Caco-2 (cell line): ENCODE data around the gene LRP1B. TPM values are rescaled to one million over a fixed set of nuclear protein-coding genes. Genes with fewer than 3 reads are reported as not detected.

Experiments
- BruUV-seq: library from RNA; stranded (reverse); fragments of 400-500 nt; replicated peaks from 2 replicates; lab custom pipeline; 2021; lab: Mats Ljungman, UMichigan
- CTCF ChIA-PET: fragments of 300-600 bp; sonication (Branson Sonifier 250); formaldehyde crosslinking; loops from one replicate; lab custom pipeline; 2022; ENCODE audit warnings: antibody characterized with exemption; lab: Charles Lee
- POLR2A ChIA-PET: fragments of 300-600 bp; sonication (Branson Sonifier 250); formaldehyde crosslinking; loops from one replicate; lab custom pipeline; 2022; ENCODE audit warnings: antibody characterized with exemption; lab: Charles Lee
- DNase-seq, 2 experiments: peaks; one replicate each; pipeline versions ENCODE4 v3.0.0 to v3.0.0-alpha.2; 2020 to 2022
- H3K27me3 ChIP-seq: replicated peaks from 2 replicates; pipeline ENCODE4 v1.6.0; 2011; ENCODE audit warnings: low read length; ENCODE audit not compliant: control insufficient read depth, insufficient read depth
- H3K36me3 ChIP-seq: 2 replicates; pipeline ENCODE4 v1.5.1; 2011; ENCODE audit warnings: low read length; ENCODE audit not compliant: control insufficient read depth, insufficient read depth
- H3K4me1 ChIP-seq: fragments of 250-450 bp; sonication (Bioruptor Pico); 2 replicates; pipeline ENCODE4 v1.5.1; 2020; ENCODE audit warnings: mild to moderate bottlenecking
- H3K4me3 ChIP-seq: 2 replicates; pipeline ENCODE4 v1.5.1; 2011; ENCODE audit warnings: low read depth, mild to moderate bottlenecking, control low read depth, low read length
- H3K9me3 ChIP-seq: fragments of 250-450 bp; sonication (Bioruptor Pico); 2 replicates; pipeline ENCODE4 v1.5.1; 2020; ENCODE audit warnings: mild to moderate bottlenecking, moderate library complexity
- H3K27ac Mint-ChIP-seq: one replicate; pipeline ENCODE4 v1.8.0; 2022; ENCODE audit warnings: mixed read lengths; ENCODE audit not compliant: unreplicated experiment
- H3K27me3 Mint-ChIP-seq: one replicate; pipeline ENCODE4 v1.8.0; 2022; ENCODE audit warnings: mixed read lengths; ENCODE audit not compliant: insufficient read depth, unreplicated experiment
- H3K36me3 Mint-ChIP-seq: one replicate; pipeline ENCODE4 v1.8.0; 2022; ENCODE audit warnings: mild to moderate bottlenecking, mixed read lengths; ENCODE audit not compliant: insufficient read depth, unreplicated experiment
- H3K4me1 Mint-ChIP-seq: one replicate; pipeline ENCODE4 v1.8.0; 2022; ENCODE audit warnings: low read depth, mixed read lengths; ENCODE audit not compliant: unreplicated experiment
- H3K4me3 Mint-ChIP-seq: one replicate; pipeline ENCODE4 v1.8.0; 2022; ENCODE audit warnings: mild to moderate bottlenecking, moderate library complexity, mixed read lengths; ENCODE audit not compliant: unreplicated experiment
- H3K9me3 Mint-ChIP-seq: one replicate; pipeline ENCODE4 v1.8.0; 2022; ENCODE audit warnings: mixed read lengths; ENCODE audit not compliant: unreplicated experiment
- intact Hi-C: fragments of 100-400 bp; cut with micrococcal nuclease; formaldehyde crosslinking; loops from one replicate; pipeline ENCODE4 v1.10.0; 2022; ENCODE audit not compliant: unreplicated experiment
- total RNA-seq: library from RNA; stranded (reverse); gene quantifications from 2 replicates; pipeline ENCODE4 v1.2.3, GENCODE V29; 2022
- TF ChIP-seq, protein P1 (sequence below), 2 experiments: fragments of 200-600 bp in 1 of 2; IDR thresholded peaks; 1 replicate in 1 of 2; 2 replicates in 1 of 2; pipeline versions ENCODE4 v1.5.1 to v1.8.0; 2011 to 2022; ENCODE audit warnings: antibody characterized with exemption in 1 of 2, control low read depth in 1 of 2, inconsistent platforms in 1 of 2, low read depth in 1 of 2, low read length in 1 of 2, mild to moderate bottlenecking in 1 of 2, moderate library complexity in 1 of 2; ENCODE audit not compliant: insufficient read depth in 1 of 2, severe bottlenecking in 1 of 2, unreplicated experiment in 1 of 2

The LRP1B gene
- total RNA-seq, 1 experiment from 2014 or later: not detected

DNA sequence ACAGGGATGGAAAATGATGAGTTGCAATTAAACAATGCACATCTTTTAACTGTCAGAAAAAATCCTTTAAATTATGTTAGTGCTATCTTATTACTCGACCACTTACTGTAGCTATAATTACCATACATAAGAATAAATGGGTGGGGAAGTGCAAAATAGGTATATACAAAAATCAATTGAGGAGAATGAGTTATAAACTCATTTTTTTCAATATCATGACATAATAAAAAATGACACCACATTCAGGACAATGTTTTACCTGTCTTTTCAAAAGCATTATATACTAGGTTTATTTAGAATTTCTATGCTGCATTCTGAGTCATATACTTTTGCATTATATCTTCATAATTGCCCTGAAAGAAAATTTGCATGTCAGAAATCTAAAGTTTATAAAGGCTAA lies 1533.6 kb downstream of the LRP1B start:
- H3K27ac Mint-ChIP-seq: no peak overlapping the region
- intact Hi-C loops: no loop called here
- Histone ChIP-seq H3K4me3 (no peak overlapping the region), H3K9me3 (no peaks in the 10 kb centered on the region), H3K36me3 (no peaks in the 10 kb centered on the region), H3K4me1 (no peaks in the 10 kb centered on the region), H3K27me3 (no peaks in the 10 kb centered on the region)
- no peak for DNase-seq
- TF ChIP-seq, protein P1, sequence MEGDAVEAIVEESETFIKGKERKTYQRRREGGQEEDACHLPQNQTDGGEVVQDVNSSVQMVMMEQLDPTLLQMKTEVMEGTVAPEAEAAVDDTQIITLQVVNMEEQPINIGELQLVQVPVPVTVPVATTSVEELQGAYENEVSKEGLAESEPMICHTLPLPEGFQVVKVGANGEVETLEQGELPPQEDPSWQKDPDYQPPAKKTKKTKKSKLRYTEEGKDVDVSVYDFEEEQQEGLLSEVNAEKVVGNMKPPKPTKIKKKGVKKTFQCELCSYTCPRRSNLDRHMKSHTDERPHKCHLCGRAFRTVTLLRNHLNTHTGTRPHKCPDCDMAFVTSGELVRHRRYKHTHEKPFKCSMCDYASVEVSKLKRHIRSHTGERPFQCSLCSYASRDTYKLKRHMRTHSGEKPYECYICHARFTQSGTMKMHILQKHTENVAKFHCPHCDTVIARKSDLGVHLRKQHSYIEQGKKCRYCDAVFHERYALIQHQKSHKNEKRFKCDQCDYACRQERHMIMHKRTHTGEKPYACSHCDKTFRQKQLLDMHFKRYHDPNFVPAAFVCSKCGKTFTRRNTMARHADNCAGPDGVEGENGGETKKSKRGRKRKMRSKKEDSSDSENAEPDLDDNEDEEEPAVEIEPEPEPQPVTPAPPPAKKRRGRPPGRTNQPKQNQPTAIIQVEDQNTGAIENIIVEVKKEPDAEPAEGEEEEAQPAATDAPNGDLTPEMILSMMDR (IDR thresholded peaks at IDR 0.05; ENCODE audit: insufficient read depth in 1 of 2, low read depth in 1 of 2, low read length in 1 of 2, severe bottlenecking in 1 of 2, unreplicated experiment in 1 of 2): no peak
- no peaks in the 10 kb centered on the region for H3K9me3 Mint-ChIP-seq
- POLR2A ChIA-PET: no interaction called here
- H3K4me1 Mint-ChIP-seq: no peaks in the 10 kb centered on the region
- H3K4me3 Mint-ChIP-seq: no peak overlapping the region
- BruUV-seq: no TSS peak
- H3K36me3 Mint-ChIP-seq: no peaks in the 10 kb centered on the region
- H3K27me3 Mint-ChIP-seq: peaks cover 3% of the 10 kb centered on the region
- CTCF ChIA-PET: no interaction called here

DNA sequence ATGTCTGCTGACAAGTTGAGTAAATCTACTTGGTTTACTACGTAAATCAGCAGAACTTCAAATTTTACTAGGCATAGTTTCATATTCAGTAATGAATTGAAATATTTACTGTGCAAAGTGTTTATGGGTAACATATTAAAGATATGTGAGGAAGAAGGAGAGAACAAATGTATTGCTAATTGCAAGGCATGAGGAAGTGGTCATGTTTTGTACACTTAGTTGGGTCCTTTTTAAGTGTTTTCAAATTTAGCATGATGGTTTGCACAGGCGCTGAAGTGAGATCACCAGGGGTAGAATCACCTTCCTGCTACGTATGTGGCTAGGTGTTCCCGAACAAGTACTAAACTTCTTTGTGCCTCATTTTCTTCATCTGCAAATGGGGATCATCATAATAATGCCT lies 1534.4 kb downstream of the LRP1B start:
- H3K27ac Mint-ChIP-seq: no peak overlapping the region
- no peaks in the 10 kb centered on the region for H3K4me1 Mint-ChIP-seq
- H3K27me3 Mint-ChIP-seq: peaks cover 3% of the 10 kb centered on the region
- CTCF ChIA-PET: no interaction called here
- Histone ChIP-seq H3K27me3 (no peaks in the 10 kb centered on the region), H3K36me3 (no peaks in the 10 kb centered on the region), H3K9me3 (no peaks in the 10 kb centered on the region), H3K4me3 (no peak overlapping the region), H3K4me1 (no peaks in the 10 kb centered on the region)
- intact Hi-C loops: no loop called here
- no peak for DNase-seq
- H3K9me3 Mint-ChIP-seq: no peaks in the 10 kb centered on the region
- no TSS peak for BruUV-seq
- TF ChIP-seq, protein P1 (IDR thresholded peaks at IDR 0.05; ENCODE audit: insufficient read depth in 1 of 2, low read depth in 1 of 2, low read length in 1 of 2, severe bottlenecking in 1 of 2, unreplicated experiment in 1 of 2): no peak
- no peak overlapping the region for H3K4me3 Mint-ChIP-seq
- no peaks in the 10 kb centered on the region for H3K36me3 Mint-ChIP-seq
- POLR2A ChIA-PET: no interaction called here

DNA sequence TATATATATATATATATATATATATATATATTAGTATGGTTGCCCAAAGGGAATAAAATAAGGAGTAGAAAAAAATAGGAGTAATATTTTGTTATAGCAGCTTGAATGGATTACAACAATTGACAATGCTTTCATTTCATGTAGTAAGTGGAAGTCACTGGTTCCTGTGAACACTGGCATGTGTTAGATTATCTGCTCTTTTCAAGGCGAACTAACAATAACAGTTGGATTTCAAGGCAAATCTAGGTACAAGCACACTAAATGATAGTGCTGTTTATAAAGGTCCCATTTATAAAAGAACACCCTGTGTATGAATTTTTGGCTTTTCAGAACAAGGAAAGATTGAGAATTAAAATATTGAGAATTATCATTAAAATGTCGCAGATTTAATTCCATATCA lies 1535.7 kb downstream of the LRP1B start:
- Histone ChIP-seq H3K9me3 (no peaks in the 10 kb centered on the region), H3K4me3 (no peak overlapping the region), H3K4me1 (no peaks in the 10 kb centered on the region), H3K36me3 (no peaks in the 10 kb centered on the region), H3K27me3 (no peaks in the 10 kb centered on the region)
- Mint-ChIP-seq H3K4me1 (no peaks in the 10 kb centered on the region), H3K4me3 (no peak overlapping the region), H3K9me3 (no peaks in the 10 kb centered on the region), H3K27ac (no peak overlapping the region), H3K36me3 (no peaks in the 10 kb centered on the region), H3K27me3 (peaks cover 3% of the 10 kb centered on the region)
- BruUV-seq: no TSS peak
- DNase-seq: no peak
- TF ChIP-seq, protein P1 (IDR thresholded peaks at IDR 0.05; ENCODE audit: insufficient read depth in 1 of 2, low read depth in 1 of 2, low read length in 1 of 2, severe bottlenecking in 1 of 2, unreplicated experiment in 1 of 2): no peak
- intact Hi-C loops: no loop called here
- ChIA-PET CTCF (no interaction called here), POLR2A (no interaction called here)
